Neural cell (in vitro differentiated cells): ENCODE results near the gene PNLIPRP2. TPM values are rescaled to one million over a fixed set of nuclear protein-coding genes. Genes with fewer than 3 reads are reported as not detected.

Experiments
- H2AFZ ChIP-seq: fragments of 200-600, 300-800 bp; sonication (generic), shearing (Covaris generic); 2 replicates; pipeline ENCODE4 v1.6.0; 2014; ENCODE audit warnings: low read depth, mild to moderate bottlenecking, antibody characterized with exemption, low read length, moderate library complexity
- H3F3A ChIP-seq: fragments of 200-600 bp; shearing (Covaris generic); 2 replicates; pipeline ENCODE4 v1.6.1; 2016; ENCODE audit warnings: mild to moderate bottlenecking, moderate library complexity, mixed read lengths, antibody characterized with exemption, low read length; ENCODE audit not compliant: insufficient read depth, poor library complexity, severe bottlenecking
- H3K27ac ChIP-seq: fragments of 200-600, 300-800 bp; sonication (generic), shearing (Covaris generic); 2 replicates; pipeline ENCODE4 v1.5.1; 2014; ENCODE audit warnings: mild to moderate bottlenecking, low read length, moderate library complexity
- H3K27me3 ChIP-seq: fragments of 300-800, 200-600 bp; sonication (generic), shearing (Covaris generic); 2 replicates; pipeline ENCODE4 v1.6.0; 2014; ENCODE audit warnings: mild to moderate bottlenecking, low read depth, low read length, moderate library complexity; ENCODE audit not compliant: insufficient read depth
- H3K36me3 ChIP-seq: fragments of 300-800, 200-600 bp; sonication (generic), shearing (Covaris generic); 2 replicates; pipeline ENCODE4 v1.5.1; 2014; ENCODE audit warnings: mild to moderate bottlenecking, antibody characterized with exemption, low read length, moderate library complexity; ENCODE audit not compliant: insufficient read depth
- H3K4me2 ChIP-seq: fragments of 300-800, 200-600 bp; sonication (generic), shearing (Covaris generic); 2 replicates; pipeline ENCODE4 v1.6.0; 2014; ENCODE audit warnings: mild to moderate bottlenecking, low read length
- H3K4me3 ChIP-seq: fragments of 300-800, 200-600 bp; sonication (generic), shearing (Covaris generic); 2 replicates; pipeline ENCODE4 v1.5.1; 2014; ENCODE audit warnings: mild to moderate bottlenecking, low read length, moderate library complexity
- H3K79me2 ChIP-seq: fragments of 200-600 bp; shearing (Covaris generic); replicated peaks from 2 replicates; pipeline ENCODE4 v1.6.0; 2014; ENCODE audit warnings: mild to moderate bottlenecking, low read length, moderate library complexity; ENCODE audit not compliant: insufficient read depth
- H3K9ac ChIP-seq: fragments of 300-800, 200-600 bp; sonication (generic), shearing (Covaris generic); 2 replicates; pipeline ENCODE4 v1.6.1; 2016; ENCODE audit warnings: mild to moderate bottlenecking, low read length, mixed read lengths
- H3K9me2 ChIP-seq: fragments of 200-600 bp; shearing (Covaris generic); 2 replicates; pipeline ENCODE4 v1.6.1; 2016; ENCODE audit warnings: mild to moderate bottlenecking, low read length, mixed read lengths; ENCODE audit not compliant: insufficient read depth
- H3K9me3 ChIP-seq: fragments of 200-600, 300-800 bp; sonication (generic), shearing (Covaris generic); 2 replicates; pipeline ENCODE4 v1.6.1; 2016; ENCODE audit warnings: mild to moderate bottlenecking, mixed run types, low read length, moderate library complexity, mixed read lengths
- H4K20me1 ChIP-seq: fragments of 200-600 bp; shearing (Covaris generic); 2 replicates; pipeline ENCODE4 v1.6.1; 2016; ENCODE audit warnings: mild to moderate bottlenecking, mixed run types; ENCODE audit not compliant: insufficient read depth
- EP300 ChIP-seq: fragments of 450-650 bp; conservative IDR thresholded peaks from 2 replicates; pipeline ENCODE4 v1.6.1; 2014; ENCODE audit warnings: antibody characterized with exemption, mild to moderate bottlenecking, moderate library complexity; ENCODE audit not compliant: poor library complexity, severe bottlenecking
- EZH2 ChIP-seq: fragments of 200-600, 300-800 bp; shearing (Covaris generic), sonication (generic); IDR thresholded peaks from 2 replicates; pipeline ENCODE4 v1.6.1; 2014; ENCODE audit warnings: antibody characterized with exemption, low read length, borderline replicate concordance, mild to moderate bottlenecking; ENCODE audit not compliant: insufficient read depth, poor library complexity, severe bottlenecking
- MXI1 ChIP-seq: fragments of 450-650 bp; conservative IDR thresholded peaks from 2 replicates; pipeline ENCODE4 v1.6.1; 2014; ENCODE audit warnings: antibody characterized with exemption, mild to moderate bottlenecking; ENCODE audit not compliant: poor library complexity, severe bottlenecking
- POLR2AphosphoS5 ChIP-seq: IDR thresholded peaks from 2 replicates; pipeline ENCODE4 v1.6.1; 2012
- RAD21 ChIP-seq: fragments of 450-650 bp; conservative IDR thresholded peaks from 2 replicates; pipeline ENCODE4 v1.6.1; 2014; ENCODE audit warnings: antibody characterized with exemption, mild to moderate bottlenecking, moderate library complexity
- SMC3 ChIP-seq: fragments of 450-650 bp; conservative IDR thresholded peaks from 2 replicates; pipeline ENCODE4 v1.6.1; 2014; ENCODE audit warnings: antibody characterized with exemption, mild to moderate bottlenecking, moderate library complexity; ENCODE audit not compliant: poor library complexity
- TAF1 ChIP-seq: IDR thresholded peaks from 2 replicates; pipeline ENCODE4 v1.6.1; 2012; ENCODE audit warnings: low read depth
- polyA minus RNA-seq: library from RNA; depleted of rRNA, polyadenylated mRNA; stranded (reverse); fragments of >200 nt; gene quantifications from 2 replicates; pipeline ENCODE4 v1.2.3, GENCODE V29; 2014
- polyA plus RNA-seq: library from polyadenylated mRNA; depleted of rRNA; stranded (reverse); fragments of >200 nt; gene quantifications from 2 replicates; pipeline ENCODE4 v1.2.3, GENCODE V29; 2014
- TF ChIP-seq, protein P1 (sequence below): IDR thresholded peaks from 2 replicates; pipeline ENCODE4 v1.6.1; 2012; ENCODE audit warnings: borderline replicate concordance
- TF ChIP-seq, protein P2 (sequence below): fragments of 450-650 bp; IDR thresholded peaks from 2 replicates; pipeline ENCODE4 v1.5.1; 2014; ENCODE audit warnings: antibody characterized with exemption, mild to moderate bottlenecking, moderate library complexity; ENCODE audit not compliant: poor library complexity, severe bottlenecking

The PNLIPRP2 gene
- polyA plus RNA-seq (not detected in 2 replicates), polyA minus RNA-seq (not detected in 2 replicates)

DNA sequence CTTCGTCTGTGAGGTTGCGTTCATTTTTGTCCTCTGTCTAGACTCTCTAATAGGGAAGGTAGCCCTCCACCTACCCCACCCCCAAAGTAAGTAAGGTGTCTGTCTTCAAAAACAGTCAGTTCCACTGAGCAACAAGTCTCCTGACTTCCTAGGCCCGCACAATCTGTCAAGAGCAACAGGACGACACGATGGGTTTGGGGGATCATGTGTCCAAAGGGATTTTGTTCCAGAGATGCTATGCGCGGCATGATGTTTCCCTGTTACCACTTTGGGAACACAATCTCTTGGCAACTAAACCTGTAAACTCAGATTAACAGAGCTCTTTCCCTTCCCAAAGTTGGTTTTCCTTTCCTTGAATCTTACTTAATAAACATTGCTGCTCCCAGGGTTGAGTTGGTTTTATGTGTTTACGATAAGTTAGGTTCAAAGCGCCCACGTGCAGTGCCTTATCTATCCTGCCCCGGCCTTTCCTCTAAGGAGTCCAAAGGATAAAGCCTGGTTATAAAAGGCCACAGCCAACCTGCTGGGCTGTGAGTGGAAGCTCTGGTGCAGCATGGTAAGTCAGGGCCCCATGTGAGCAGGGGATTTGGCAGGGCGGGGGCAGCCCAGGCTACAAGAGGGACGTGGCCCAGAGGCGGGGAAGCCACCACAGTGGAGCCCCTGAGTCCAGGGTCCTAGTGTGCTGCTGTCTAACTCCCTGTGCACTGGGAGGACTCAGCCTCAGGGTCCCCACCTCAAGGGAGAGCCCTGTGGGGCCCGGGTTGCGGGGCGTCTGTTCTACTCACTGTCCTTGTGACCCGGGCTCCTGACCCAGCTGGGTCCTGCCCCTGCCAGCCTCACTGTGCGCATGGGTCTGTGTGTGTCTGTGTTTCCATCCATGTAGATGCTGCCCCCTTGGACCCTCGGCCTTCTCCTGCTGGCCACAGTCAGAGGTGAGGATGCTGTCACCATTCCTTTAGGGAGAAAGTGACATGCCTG, at the start of gene PNLIPRP2:
TSS of gene PNLIPRP2 (plus strand) at position 531 of the 978 bp plus-strand sequence.
- H4K20me1 ChIP-seq, result no peaks in the 10 kb centered on the region
- H3K4me3 ChIP-seq, result no peak within 1 kb of the TSS
- H3K9me3 ChIP-seq, result no peaks in the 10 kb centered on the region
- H3K36me3 ChIP-seq, result no peaks in the 10 kb centered on the region
- no peaks in the 10 kb centered on the region for H3F3A ChIP-seq
- H3K27me3 ChIP-seq, result no peaks in the 10 kb centered on the region
- no peak within 1 kb of the TSS for H3K27ac ChIP-seq
- no peaks in the 10 kb centered on the region for H3K9me2 ChIP-seq
- no peaks in the 10 kb centered on the region for H3K79me2 ChIP-seq
- no peak within 1 kb of the TSS for H2AFZ ChIP-seq
- no peak within 1 kb of the TSS for H3K9ac ChIP-seq
- TF ChIP-seq, protein P1, sequence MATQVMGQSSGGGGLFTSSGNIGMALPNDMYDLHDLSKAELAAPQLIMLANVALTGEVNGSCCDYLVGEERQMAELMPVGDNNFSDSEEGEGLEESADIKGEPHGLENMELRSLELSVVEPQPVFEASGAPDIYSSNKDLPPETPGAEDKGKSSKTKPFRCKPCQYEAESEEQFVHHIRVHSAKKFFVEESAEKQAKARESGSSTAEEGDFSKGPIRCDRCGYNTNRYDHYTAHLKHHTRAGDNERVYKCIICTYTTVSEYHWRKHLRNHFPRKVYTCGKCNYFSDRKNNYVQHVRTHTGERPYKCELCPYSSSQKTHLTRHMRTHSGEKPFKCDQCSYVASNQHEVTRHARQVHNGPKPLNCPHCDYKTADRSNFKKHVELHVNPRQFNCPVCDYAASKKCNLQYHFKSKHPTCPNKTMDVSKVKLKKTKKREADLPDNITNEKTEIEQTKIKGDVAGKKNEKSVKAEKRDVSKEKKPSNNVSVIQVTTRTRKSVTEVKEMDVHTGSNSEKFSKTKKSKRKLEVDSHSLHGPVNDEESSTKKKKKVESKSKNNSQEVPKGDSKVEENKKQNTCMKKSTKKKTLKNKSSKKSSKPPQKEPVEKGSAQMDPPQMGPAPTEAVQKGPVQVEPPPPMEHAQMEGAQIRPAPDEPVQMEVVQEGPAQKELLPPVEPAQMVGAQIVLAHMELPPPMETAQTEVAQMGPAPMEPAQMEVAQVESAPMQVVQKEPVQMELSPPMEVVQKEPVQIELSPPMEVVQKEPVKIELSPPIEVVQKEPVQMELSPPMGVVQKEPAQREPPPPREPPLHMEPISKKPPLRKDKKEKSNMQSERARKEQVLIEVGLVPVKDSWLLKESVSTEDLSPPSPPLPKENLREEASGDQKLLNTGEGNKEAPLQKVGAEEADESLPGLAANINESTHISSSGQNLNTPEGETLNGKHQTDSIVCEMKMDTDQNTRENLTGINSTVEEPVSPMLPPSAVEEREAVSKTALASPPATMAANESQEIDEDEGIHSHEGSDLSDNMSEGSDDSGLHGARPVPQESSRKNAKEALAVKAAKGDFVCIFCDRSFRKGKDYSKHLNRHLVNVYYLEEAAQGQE, result no peak
- TF ChIP-seq EP300, result no peak
- TF ChIP-seq, protein P2, sequence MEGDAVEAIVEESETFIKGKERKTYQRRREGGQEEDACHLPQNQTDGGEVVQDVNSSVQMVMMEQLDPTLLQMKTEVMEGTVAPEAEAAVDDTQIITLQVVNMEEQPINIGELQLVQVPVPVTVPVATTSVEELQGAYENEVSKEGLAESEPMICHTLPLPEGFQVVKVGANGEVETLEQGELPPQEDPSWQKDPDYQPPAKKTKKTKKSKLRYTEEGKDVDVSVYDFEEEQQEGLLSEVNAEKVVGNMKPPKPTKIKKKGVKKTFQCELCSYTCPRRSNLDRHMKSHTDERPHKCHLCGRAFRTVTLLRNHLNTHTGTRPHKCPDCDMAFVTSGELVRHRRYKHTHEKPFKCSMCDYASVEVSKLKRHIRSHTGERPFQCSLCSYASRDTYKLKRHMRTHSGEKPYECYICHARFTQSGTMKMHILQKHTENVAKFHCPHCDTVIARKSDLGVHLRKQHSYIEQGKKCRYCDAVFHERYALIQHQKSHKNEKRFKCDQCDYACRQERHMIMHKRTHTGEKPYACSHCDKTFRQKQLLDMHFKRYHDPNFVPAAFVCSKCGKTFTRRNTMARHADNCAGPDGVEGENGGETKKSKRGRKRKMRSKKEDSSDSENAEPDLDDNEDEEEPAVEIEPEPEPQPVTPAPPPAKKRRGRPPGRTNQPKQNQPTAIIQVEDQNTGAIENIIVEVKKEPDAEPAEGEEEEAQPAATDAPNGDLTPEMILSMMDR, result no peak
- TF ChIP-seq SMC3, result no peak
- TF ChIP-seq POLR2AphosphoS5, result no peak
- no peak for TF ChIP-seq TAF1
- TF ChIP-seq MXI1, result no peak
- no peak for TF ChIP-seq EZH2
- TF ChIP-seq RAD21, result no peak
- no peak within 1 kb of the TSS for H3K4me2 ChIP-seq

DNA sequence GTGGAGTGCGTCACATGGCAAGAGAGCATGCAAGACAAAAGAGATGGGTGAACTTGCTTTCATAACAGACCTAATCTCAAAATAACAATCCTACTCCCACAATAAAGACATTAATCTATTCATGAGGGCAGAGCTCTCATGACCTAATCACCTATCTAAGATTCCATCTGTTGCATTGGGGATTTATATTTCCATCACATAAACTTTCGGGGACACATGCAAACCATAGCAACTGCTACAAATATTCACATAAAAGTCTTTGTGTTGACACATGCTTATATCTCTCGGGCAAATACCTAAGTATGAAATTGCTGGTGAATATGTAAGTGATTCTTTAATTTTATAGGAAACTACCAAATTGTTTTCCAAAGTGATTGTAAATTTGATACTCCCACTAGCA, 46.0 kb upstream of the PNLIPRP2 start:
- TF ChIP-seq EZH2 (no peak), EP300 (no peak), MXI1 (no peak), RAD21 (no peak), POLR2AphosphoS5 (no peak)
- TF ChIP-seq, protein P2, result no peak
- H3K9me3 ChIP-seq, result no peaks in the 10 kb centered on the region
- H3K9me2 ChIP-seq, result no peaks in the 10 kb centered on the region
- no peaks in the 10 kb centered on the region for H3K27me3 ChIP-seq
- H3K4me3 ChIP-seq, result no peak overlapping the region
- no peak overlapping the region for H2AFZ ChIP-seq
- H3K36me3 ChIP-seq, result no peaks in the 10 kb centered on the region
- H3F3A ChIP-seq, result no peaks in the 10 kb centered on the region
- no peaks in the 10 kb centered on the region for H3K79me2 ChIP-seq
- H3K4me2 ChIP-seq, result no peak overlapping the region
- no peak overlapping the region for H3K27ac ChIP-seq
- no peak overlapping the region for H3K9ac ChIP-seq
- no peaks in the 10 kb centered on the region for H4K20me1 ChIP-seq
